SU-DHL-6 (cell line): Measurements from ENCODE around the gene GLG1.

Experiments
- H2AFZ ChIP-seq: fragments of 200-600 bp; sonication (generic); 2 replicates; pipeline ENCODE4 v1.6.1; 2014; ENCODE audit warnings: low read depth, mild to moderate bottlenecking, moderate library complexity, mixed read lengths, antibody characterized with exemption, low read length; ENCODE audit not compliant: severe bottlenecking
- H3F3A ChIP-seq: fragments of 200-600 bp; shearing (Covaris generic); 2 replicates; pipeline ENCODE4 v1.6.0; 2016; ENCODE audit warnings: antibody characterized with exemption, mild to moderate bottlenecking; ENCODE audit not compliant: insufficient read depth
- H3K27ac ChIP-seq: fragments of 200-600 bp; sonication (generic); 2 replicates; pipeline ENCODE4 v1.5.1; 2016; ENCODE audit warnings: low read depth, mild to moderate bottlenecking, low read length, moderate library complexity, mixed read lengths
- H3K27me3 ChIP-seq: fragments of 200-600 bp; sonication (generic), shearing (Covaris generic); 2 replicates; pipeline ENCODE4 v1.6.0; 2014; ENCODE audit warnings: mild to moderate bottlenecking, low read length
- H3K36me3 ChIP-seq: fragments of 200-600 bp; sonication (generic); 2 replicates; pipeline ENCODE4 v1.6.1; 2014; ENCODE audit warnings: mild to moderate bottlenecking, low read length, mixed read lengths
- H3K4me2 ChIP-seq: fragments of 300-600, 200-600 bp; shearing (Covaris generic), sonication (generic); 2 replicates; pipeline ENCODE4 v1.6.0; 2014; ENCODE audit warnings: low read length, low read depth, mild to moderate bottlenecking; ENCODE audit not compliant: poor library complexity, severe bottlenecking
- H3K4me3 ChIP-seq: fragments of 200-600 bp; sonication (generic); 2 replicates; pipeline ENCODE4 v1.5.1; 2014; ENCODE audit warnings: antibody characterized with exemption, low read length, mild to moderate bottlenecking, mixed read lengths; ENCODE audit not compliant: insufficient read depth, poor library complexity, severe bottlenecking
- H3K79me2 ChIP-seq: fragments of 200-600 bp; sonication (generic); 2 replicates; pipeline ENCODE4 v1.6.1; 2014; ENCODE audit warnings: mild to moderate bottlenecking, low read length, moderate library complexity; ENCODE audit not compliant: insufficient read depth
- H3K9ac ChIP-seq: fragments of 200-600 bp; sonication (generic); 2 replicates; pipeline ENCODE4 v1.7.0; 2014; ENCODE audit warnings: mild to moderate bottlenecking, low read length
- H3K9me2 ChIP-seq: fragments of 200-600 bp; sonication (generic); replicated peaks from 2 replicates; pipeline ENCODE4 v1.6.1; 2014; ENCODE audit warnings: low read length; ENCODE audit not compliant: insufficient read depth
- H3K9me3 ChIP-seq: fragments of 200-600 bp; sonication (generic); 2 replicates; pipeline ENCODE4 v1.6.1; 2014; ENCODE audit warnings: low read length, mixed read lengths; ENCODE audit not compliant: insufficient read depth
- H4K20me1 ChIP-seq: fragments of 200-600 bp; sonication (generic); 2 replicates; pipeline ENCODE4 v1.6.1; 2014; ENCODE audit warnings: low read depth, mild to moderate bottlenecking, antibody characterized with exemption, low read length, moderate library complexity, mixed read lengths
- CTCF ChIP-seq: fragments of 200-600 bp; sonication (generic); IDR thresholded peaks from one replicate; pipeline ENCODE4 v1.5.1; 2017; ENCODE audit warnings: antibody characterized with exemption, mild to moderate bottlenecking, low read length, moderate library complexity; ENCODE audit not compliant: insufficient read depth, poor library complexity, severe bottlenecking
- EZH2phosphoT487 ChIP-seq: fragments of 200-600 bp; sonication (generic), shearing (Covaris generic); conservative IDR thresholded peaks from 2 replicates; pipeline ENCODE4 v1.6.1; 2018; ENCODE audit warnings: mild to moderate bottlenecking, antibody characterized with exemption, low read length, moderate library complexity, mixed read lengths

Gene GLG1

GRCh38 chr16:74472540-74472939 lies 134.4 kb downstream of the GLG1 start:
- no peaks in the 10 kb centered on the region for H4K20me1 ChIP-seq
- no peak overlapping the region for H2AFZ ChIP-seq
- H3K79me2 ChIP-seq = no peaks in the 10 kb centered on the region
- no peaks in the 10 kb centered on the region for H3K27me3 ChIP-seq
- no peak overlapping the region for H3K4me2 ChIP-seq
- no peak for TF ChIP-seq CTCF
- TF ChIP-seq EZH2phosphoT487 = no peak
- H3K27ac ChIP-seq = no peak overlapping the region
- no peaks in the 10 kb centered on the region for H3K9me3 ChIP-seq
- no peak overlapping the region for H3K9ac ChIP-seq
- no peaks in the 10 kb centered on the region for H3F3A ChIP-seq
- H3K36me3 ChIP-seq = no peaks in the 10 kb centered on the region
- H3K9me2 ChIP-seq = no peaks in the 10 kb centered on the region
- no peak overlapping the region for H3K4me3 ChIP-seq

GRCh38 chr16:74472010-74472409 lies 134.9 kb downstream of the GLG1 start:
- H3K27ac ChIP-seq = no peak overlapping the region
- no peaks in the 10 kb centered on the region for H3F3A ChIP-seq
- no peak overlapping the region for H3K4me2 ChIP-seq
- H3K9me2 ChIP-seq = no peaks in the 10 kb centered on the region
- no peaks in the 10 kb centered on the region for H3K27me3 ChIP-seq
- H3K4me3 ChIP-seq = no peak overlapping the region
- H3K36me3 ChIP-seq = no peaks in the 10 kb centered on the region
- H3K9ac ChIP-seq = no peak overlapping the region
- no peaks in the 10 kb centered on the region for H3K9me3 ChIP-seq
- H4K20me1 ChIP-seq = no peaks in the 10 kb centered on the region
- no peaks in the 10 kb centered on the region for H3K79me2 ChIP-seq
- no peak for TF ChIP-seq EZH2phosphoT487
- TF ChIP-seq CTCF = no peak
- no peak overlapping the region for H2AFZ ChIP-seq

DNA sequence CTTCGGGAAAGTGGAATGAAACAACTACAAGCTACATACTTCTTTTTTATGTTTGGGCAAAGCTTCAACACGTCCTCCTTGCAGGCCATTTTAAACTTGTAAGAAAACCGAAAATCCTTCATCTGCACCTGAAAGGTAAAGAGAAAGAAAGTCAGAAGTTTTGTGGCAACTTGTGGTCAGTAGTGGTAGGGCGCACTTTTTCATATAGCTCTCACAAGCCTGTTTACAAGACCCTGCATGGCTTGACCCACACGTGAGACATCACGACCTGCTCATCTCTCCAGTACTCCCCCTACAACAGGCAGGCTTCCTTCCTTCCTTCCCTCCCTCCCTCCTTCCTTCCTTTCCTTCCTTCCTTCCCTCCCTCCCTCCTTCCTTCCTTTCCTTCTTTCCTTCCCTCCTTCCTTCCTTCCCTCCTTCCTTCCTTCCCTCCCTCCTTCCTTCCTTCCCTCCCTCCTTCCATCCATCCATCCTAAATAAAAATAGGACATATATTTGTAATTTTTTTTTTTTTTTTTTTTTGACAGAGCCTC lies 136.9 kb downstream of the GLG1 start:
- Histone ChIP-seq H3K27ac (no peak overlapping the region), H3F3A (no peaks in the 10 kb centered on the region), H3K9me3 (no peaks in the 10 kb centered on the region), H3K36me3 (no peaks in the 10 kb centered on the region), H4K20me1 (no peaks in the 10 kb centered on the region), H3K4me3 (no peak overlapping the region), H3K79me2 (no peaks in the 10 kb centered on the region), H3K9ac (no peak overlapping the region), H3K27me3 (no peaks in the 10 kb centered on the region), H2AFZ (no peak overlapping the region), H3K9me2 (no peaks in the 10 kb centered on the region), H3K4me2 (no peak overlapping the region)
- TF ChIP-seq CTCF (no peak), EZH2phosphoT487 (no peak)
